DND-41 (cell line): Measurements from ENCODE around the gene NHERF2.

Experiments
- CTCF ChIP-seq: IDR thresholded peaks from 2 replicates; pipeline ENCODE4 v1.5.1; 2012; ENCODE audit warnings: borderline replicate concordance, low read length, moderate library complexity, mild to moderate bottlenecking; ENCODE audit not compliant: poor library complexity, severe bottlenecking; ENCODE audit errors: extremely low read depth
- EZH2 ChIP-seq: IDR thresholded peaks from 3 replicates; pipeline ENCODE4 v1.6.1; 2012; ENCODE audit warnings: borderline replicate concordance, low read depth, mild to moderate bottlenecking, moderate library complexity, low read length, inconsistent platforms; ENCODE audit not compliant: severe bottlenecking

GRCh38 chr16:1984347-1985225, 42.1 kb upstream of the NHERF2 start:
- TF ChIP-seq EZH2 (no peak), CTCF (no peak)
